ENCODE measurements around the gene IGF2BP3. TPM values are rescaled to one million over a fixed set of nuclear protein-coding genes. Genes with fewer than 3 reads are reported as not detected.

Gene IGF2BP3
- total RNA-seq, 1 experiment from 2014 or later: 139 TPM

- DNase-seq: no peak
- no peak overlapping the region for H3K4me2 ChIP-seq
- peaks cover 43% of the 10 kb centered on the region for H3K79me2 ChIP-seq (ENCODE audit: low read depth)
- no peak overlapping the region for H2AFZ ChIP-seq
- H3K4me1 ChIP-seq (replicated peaks; ENCODE audit: insufficient read depth): peaks cover 26% of the 10 kb centered on the region
- no peaks in the 10 kb centered on the region for H3K9me2 ChIP-seq (ENCODE audit: insufficient read depth)
- H4K20me1 ChIP-seq (ENCODE audit: insufficient read depth): no peaks in the 10 kb centered on the region
- H3K4me3 ChIP-seq: no peak overlapping the region
- no peaks in the 10 kb centered on the region for H3K27me3 ChIP-seq (ENCODE audit: insufficient read depth, low read depth)
- peaks cover 15% of the 10 kb centered on the region for H3F3A ChIP-seq (ENCODE audit: insufficient read depth, low read depth)
- intact Hi-C loops (cut with micrococcal nuclease; ENCODE audit: unreplicated experiment): loop anchor here (10.0 kb wide), 3 partner anchors 237 to 1097 kb away; partner anchors contain the start of genes PALS2, STK31 and TOMM7
- no TSS peak for BruUV-seq (replicated peaks)
- ChIA-PET CTCF (interaction anchor here (0.6 kb wide), 1 partner anchor 14 kb away, joined by 3 read pairs; no protein-coding TSS in a partner anchor), POLR2A (ENCODE audit: unreplicated experiment) (no interaction called here)
- TF ChIP-seq CTCF (conservative IDR thresholded peaks at IDR 0.05): no peak
- no peak for TF ChIP-seq EZH2 (IDR thresholded peaks at IDR 0.05; ENCODE audit: low read depth)
- H3K27ac ChIP-seq: no peak overlapping the region
- no peaks in the 10 kb centered on the region for H3K9me3 ChIP-seq (ENCODE audit: insufficient read depth, low read depth)
- no peaks in the 10 kb centered on the region for H3K36me3 ChIP-seq (ENCODE audit: low read depth)
Measured at GRCh38 chr7:23477962-23478866, 7.9 kb upstream of the IGF2BP3 start.

GRCh38 chr7:23477157-23477499 is 6.8 kb upstream of the IGF2BP3 start:
- DNase-seq: no peak
- no TSS peak for BruUV-seq (replicated peaks)
- Histone ChIP-seq H3K27ac (no peak overlapping the region), H3K4me2 (peak overlapping the region; percentile 93), H3K9me3 (ENCODE audit: insufficient read depth, low read depth) (no peaks in the 10 kb centered on the region), H3K27me3 (ENCODE audit: insufficient read depth, low read depth) (no peaks in the 10 kb centered on the region), H3K9me2 (ENCODE audit: insufficient read depth) (no peaks in the 10 kb centered on the region), H4K20me1 (ENCODE audit: insufficient read depth) (no peaks in the 10 kb centered on the region), H2AFZ (no peak overlapping the region), H3K79me2 (ENCODE audit: low read depth) (peaks cover 54% of the 10 kb centered on the region), H3K4me3 (peak overlapping the region; percentile 73; the same call in 1 of the 2 replicates), H3K4me1 (replicated peaks; ENCODE audit: insufficient read depth) (peaks cover 36% of the 10 kb centered on the region), H3F3A (ENCODE audit: insufficient read depth, low read depth) (peaks cover 17% of the 10 kb centered on the region), H3K36me3 (ENCODE audit: low read depth) (no peaks in the 10 kb centered on the region)
- TF ChIP-seq CTCF (conservative IDR thresholded peaks at IDR 0.05) (no peak), EZH2 (IDR thresholded peaks at IDR 0.05; ENCODE audit: low read depth) (no peak)
- ChIA-PET CTCF (no interaction called here), POLR2A (ENCODE audit: unreplicated experiment) (interaction anchor here (0.6 kb wide), 1 partner anchor 1096 kb away, joined by 4 read pairs; no protein-coding TSS in a partner anchor)
- intact Hi-C loops (cut with micrococcal nuclease; ENCODE audit: unreplicated experiment): loop anchor here (10.0 kb wide), 3 partner anchors 238 to 1098 kb away; partner anchors contain the start of genes PALS2, STK31 and TOMM7

GRCh38 chr7:23476286-23477156 is 6.2 kb upstream of the IGF2BP3 start:
- peaks cover 39% of the 10 kb centered on the region for H3K4me1 ChIP-seq (replicated peaks; ENCODE audit: insufficient read depth)
- TF ChIP-seq CTCF (conservative IDR thresholded peaks at IDR 0.05) (no peak), EZH2 (IDR thresholded peaks at IDR 0.05; ENCODE audit: low read depth) (no peak)
- intact Hi-C loops (cut with micrococcal nuclease; ENCODE audit: unreplicated experiment): loop anchor here (10.0 kb wide), 3 partner anchors 238 to 1098 kb away; partner anchors contain the start of genes PALS2, STK31 and TOMM7
- no peaks in the 10 kb centered on the region for H3K27me3 ChIP-seq (ENCODE audit: insufficient read depth, low read depth)
- peaks cover 24% of the 10 kb centered on the region for H3F3A ChIP-seq (ENCODE audit: insufficient read depth, low read depth)
- CTCF ChIA-PET: no interaction called here
- no peak for DNase-seq
- H3K4me2 ChIP-seq: peak overlapping the region; percentile 93
- H3K36me3 ChIP-seq (ENCODE audit: low read depth): no peaks in the 10 kb centered on the region
- no TSS peak for BruUV-seq (replicated peaks)
- H3K9me3 ChIP-seq (ENCODE audit: insufficient read depth, low read depth): no peaks in the 10 kb centered on the region
- H3K9me2 ChIP-seq (ENCODE audit: insufficient read depth): no peaks in the 10 kb centered on the region
- peak overlapping the region; percentile 78; the same call in 1 of the 2 replicates for H3K27ac ChIP-seq
- H2AFZ ChIP-seq: no peak overlapping the region
- POLR2A ChIA-PET (ENCODE audit: unreplicated experiment): interaction anchor here (0.6 kb wide), 1 partner anchor 1096 kb away, joined by 4 read pairs; no protein-coding TSS in a partner anchor
- peak overlapping the region; percentile 73 for H3K4me3 ChIP-seq
- H4K20me1 ChIP-seq (ENCODE audit: insufficient read depth): no peaks in the 10 kb centered on the region
- peaks cover 60% of the 10 kb centered on the region for H3K79me2 ChIP-seq (ENCODE audit: low read depth)

Measured in PC-9 (cell line).